ENCODE measurements around the gene GRID1. TPM values are rescaled to one million over a fixed set of nuclear protein-coding genes. Genes with fewer than 3 reads are reported as not detected.

Gene GRID1
- total and polyA plus RNA-seq, 2 experiments from 2014 or later: not detected

DNA sequence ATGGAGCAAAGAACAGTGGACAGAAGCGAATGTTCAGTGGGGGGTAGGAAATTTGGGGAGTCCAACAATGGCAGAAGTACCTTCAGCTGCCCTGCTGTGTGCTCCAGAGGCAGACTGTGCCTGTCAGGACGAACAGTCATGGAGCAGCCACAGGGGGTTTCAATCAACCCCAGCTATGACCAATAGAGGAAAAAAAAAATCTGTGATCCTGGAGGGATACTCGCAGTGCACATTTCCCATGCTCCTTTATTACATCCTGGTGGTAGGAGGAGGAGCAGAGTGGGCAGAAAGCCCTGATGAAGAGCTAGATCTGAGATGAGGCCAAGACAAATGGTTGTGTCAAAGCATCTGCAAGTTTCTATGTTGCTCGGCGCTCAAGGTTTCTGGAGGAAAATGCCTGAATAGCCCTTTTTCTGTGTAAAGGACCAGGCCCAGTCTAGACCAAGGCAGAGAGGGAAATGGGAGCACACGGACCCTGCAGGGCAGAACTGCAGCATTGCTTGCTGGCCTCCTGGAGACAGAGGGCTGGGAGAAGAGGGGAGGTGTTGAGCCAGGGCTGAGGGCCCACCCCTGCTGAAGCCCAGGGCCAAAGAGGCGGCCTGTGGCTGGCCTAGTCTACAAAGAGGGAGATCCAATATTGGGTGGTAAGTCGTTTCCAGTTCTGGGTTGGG is 201.5 kb downstream of the GRID1 start:
- Histone ChIP-seq H2AFZ (no peak overlapping the region), H3K36me3 (ENCODE audit: low read depth) (no peaks in the 10 kb centered on the region), H3K4me3 (no peak overlapping the region), H3K9me2 (ENCODE audit: insufficient read depth) (no peaks in the 10 kb centered on the region), H4K20me1 (ENCODE audit: insufficient read depth) (no peaks in the 10 kb centered on the region), H3K9ac (no peak overlapping the region), H3K27ac (no peak overlapping the region), H3F3A (ENCODE audit: insufficient read depth) (no peaks in the 10 kb centered on the region), H3K79me2 (ENCODE audit: insufficient read depth) (no peaks in the 10 kb centered on the region), H3K27me3 (replicated peaks; ENCODE audit: insufficient read depth) (no peaks in the 10 kb centered on the region), H3K4me2 (ENCODE audit: unreplicated experiment) (no peak overlapping the region), H3K4me1 (ENCODE audit: insufficient read depth) (no peaks in the 10 kb centered on the region), H3K9me3 (ENCODE audit: low read depth) (no peaks in the 10 kb centered on the region)
- DNase-seq: no peak
- TF ChIP-seq EZH2 (IDR thresholded peaks at IDR 0.05; ENCODE audit: insufficient read depth, poor library complexity, severe bottlenecking) (no peak), EZH2phosphoT487 (IDR thresholded peaks at IDR 0.05; ENCODE audit: insufficient read depth, low read depth) (no peak)
- 18 to 19% methylated on average over 8 of the region's 8 CpGs for WGBS, 2 experiments (ENCODE audit: low coverage in 1 of 2, low lambda C conversion rate in 2 of 2, missing lambda C conversion rate in 2 of 2)
- in situ Hi-C loops (cut with MboI): no loop called here

DNA sequence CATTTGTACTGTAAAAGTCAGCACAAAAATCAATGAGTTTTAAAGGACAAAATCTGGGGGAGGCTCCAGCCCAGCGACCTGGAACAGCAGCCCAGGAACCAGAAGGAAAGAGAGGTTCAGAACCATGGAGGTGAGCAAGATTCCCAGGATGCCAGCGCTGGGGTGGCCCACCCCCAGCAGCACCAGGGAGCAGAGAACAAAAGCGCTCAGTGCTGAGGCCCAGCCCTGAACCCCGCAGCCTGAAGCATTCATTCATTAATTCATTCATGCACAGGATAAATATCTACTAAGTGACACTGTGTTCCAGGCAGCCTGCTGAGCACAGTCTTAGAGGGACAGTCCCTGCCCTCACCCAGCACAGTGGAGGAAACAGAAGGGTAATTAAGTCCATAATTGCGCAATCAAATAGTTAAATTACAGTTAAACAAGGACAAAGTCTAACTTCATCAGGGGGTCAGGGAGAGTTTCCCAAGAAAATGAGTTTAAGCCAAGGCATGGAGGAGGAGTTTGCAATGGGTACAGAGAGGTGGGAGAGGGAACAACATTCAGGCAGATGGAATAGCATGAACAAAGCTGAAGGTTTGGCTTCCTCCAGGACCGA is 202.3 kb downstream of the GRID1 start:
- Histone ChIP-seq H3K9ac (no peak overlapping the region), H3K79me2 (ENCODE audit: insufficient read depth) (no peaks in the 10 kb centered on the region), H3K9me3 (ENCODE audit: low read depth) (no peaks in the 10 kb centered on the region), H3K27me3 (replicated peaks; ENCODE audit: insufficient read depth) (no peaks in the 10 kb centered on the region), H3K27ac (no peak overlapping the region), H3K9me2 (ENCODE audit: insufficient read depth) (no peaks in the 10 kb centered on the region), H2AFZ (no peak overlapping the region), H3K36me3 (ENCODE audit: low read depth) (no peaks in the 10 kb centered on the region), H3K4me1 (ENCODE audit: insufficient read depth) (no peaks in the 10 kb centered on the region), H3K4me3 (no peak overlapping the region), H3F3A (ENCODE audit: insufficient read depth) (no peaks in the 10 kb centered on the region), H4K20me1 (ENCODE audit: insufficient read depth) (no peaks in the 10 kb centered on the region), H3K4me2 (ENCODE audit: unreplicated experiment) (no peak overlapping the region)
- in situ Hi-C loops (cut with MboI): no loop called here
- no peak for DNase-seq
- TF ChIP-seq EZH2 (IDR thresholded peaks at IDR 0.05; ENCODE audit: insufficient read depth, poor library complexity, severe bottlenecking) (no peak), EZH2phosphoT487 (IDR thresholded peaks at IDR 0.05; ENCODE audit: insufficient read depth, low read depth) (no peak)
- WGBS, 2 experiments (ENCODE audit: low coverage in 1 of 2, low lambda C conversion rate in 2 of 2, missing lambda C conversion rate in 2 of 2): 30 to 35% methylated on average over 6 of the region's 6 CpGs

DNA sequence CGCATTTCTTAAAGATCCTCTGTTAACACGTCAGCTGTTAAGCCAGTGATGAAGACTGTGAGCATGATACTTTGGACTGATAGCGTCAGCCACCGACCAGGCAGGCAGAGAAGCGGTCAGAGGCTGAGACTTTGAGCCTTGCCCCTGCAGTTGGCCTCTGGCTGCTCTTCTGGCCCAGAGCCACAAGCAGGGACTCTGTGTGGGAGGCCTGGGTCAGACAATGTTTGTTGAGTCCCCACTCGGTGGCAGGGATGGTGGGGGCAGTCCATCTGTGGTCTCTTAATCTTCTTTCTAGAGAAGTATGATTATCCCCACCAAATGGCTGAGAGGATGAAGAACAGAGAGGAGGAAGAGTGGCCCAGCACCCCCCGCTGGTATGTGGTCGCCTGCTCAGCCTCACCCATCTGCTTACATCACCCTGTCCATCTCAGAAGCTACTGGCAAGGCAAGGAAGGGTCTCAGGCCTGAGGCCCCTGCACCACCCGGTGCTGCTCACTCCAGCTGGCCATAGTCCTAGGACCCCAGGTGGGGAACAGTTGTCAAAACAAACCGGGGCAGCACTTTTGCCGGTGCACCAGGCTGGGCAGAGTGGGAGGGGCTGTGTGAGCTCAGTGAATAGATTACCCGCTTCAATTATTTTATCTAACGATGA is 202.9 kb downstream of the GRID1 start:
- 29 to 41% methylated on average over 13 of the region's 13 CpGs for WGBS, 2 experiments (ENCODE audit: low coverage in 1 of 2, low lambda C conversion rate in 2 of 2, missing lambda C conversion rate in 2 of 2)
- Histone ChIP-seq H3K4me3 (no peak overlapping the region), H3K9me3 (ENCODE audit: low read depth) (no peaks in the 10 kb centered on the region), H3K27me3 (replicated peaks; ENCODE audit: insufficient read depth) (no peaks in the 10 kb centered on the region), H3K9ac (no peak overlapping the region), H2AFZ (no peak overlapping the region), H3K4me2 (ENCODE audit: unreplicated experiment) (no peak overlapping the region), H4K20me1 (ENCODE audit: insufficient read depth) (no peaks in the 10 kb centered on the region), H3K9me2 (ENCODE audit: insufficient read depth) (no peaks in the 10 kb centered on the region), H3K79me2 (ENCODE audit: insufficient read depth) (no peaks in the 10 kb centered on the region), H3F3A (ENCODE audit: insufficient read depth) (no peaks in the 10 kb centered on the region), H3K4me1 (ENCODE audit: insufficient read depth) (no peaks in the 10 kb centered on the region), H3K36me3 (ENCODE audit: low read depth) (no peaks in the 10 kb centered on the region), H3K27ac (no peak overlapping the region)
- in situ Hi-C loops (cut with MboI): no loop called here
- TF ChIP-seq EZH2phosphoT487 (IDR thresholded peaks at IDR 0.05; ENCODE audit: insufficient read depth, low read depth) (no peak), EZH2 (IDR thresholded peaks at IDR 0.05; ENCODE audit: insufficient read depth, poor library complexity, severe bottlenecking) (no peak)
- DNase-seq: no peak

DNA sequence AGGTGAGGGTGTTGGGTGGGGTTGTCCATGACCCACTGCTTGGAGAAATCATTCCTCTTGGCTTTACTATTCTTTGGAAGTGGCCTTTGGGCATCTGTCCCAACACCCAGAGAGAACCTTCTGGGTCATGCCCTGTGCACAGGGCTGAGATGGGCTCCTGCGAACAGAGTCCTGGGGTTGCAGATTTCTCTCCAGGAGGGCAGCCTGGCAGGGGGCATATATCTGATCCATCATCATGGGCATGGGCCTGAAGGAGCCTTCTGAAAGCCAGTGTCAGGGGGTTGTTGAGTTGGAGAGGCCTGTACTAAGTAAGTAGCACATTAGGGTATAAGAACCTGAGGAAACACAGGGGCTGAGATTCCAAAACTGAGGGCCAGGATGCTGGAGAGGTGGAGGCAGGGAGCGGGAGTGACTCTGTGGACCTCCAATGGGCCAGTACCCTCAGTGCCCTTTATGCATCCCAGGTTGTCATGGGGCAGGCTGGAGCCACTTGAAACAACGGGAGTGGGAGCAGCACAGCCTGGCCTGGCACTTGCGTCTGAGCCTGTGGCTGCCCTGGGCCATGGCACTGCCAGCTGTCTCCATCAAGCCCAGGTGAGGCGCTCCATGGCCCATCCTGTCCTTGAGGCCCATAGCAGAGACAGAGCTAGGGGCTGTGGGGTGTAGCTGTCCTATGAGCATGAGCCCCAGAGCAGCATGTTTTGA is 203.7 kb downstream of the GRID1 start:
- Histone ChIP-seq H3K4me1 (ENCODE audit: insufficient read depth) (no peaks in the 10 kb centered on the region), H3K4me2 (ENCODE audit: unreplicated experiment) (no peak overlapping the region), H3K27ac (no peak overlapping the region), H3K9me2 (ENCODE audit: insufficient read depth) (no peaks in the 10 kb centered on the region), H3F3A (ENCODE audit: insufficient read depth) (no peaks in the 10 kb centered on the region), H3K9ac (no peak overlapping the region), H3K4me3 (no peak overlapping the region), H3K27me3 (replicated peaks; ENCODE audit: insufficient read depth) (no peaks in the 10 kb centered on the region), H3K9me3 (ENCODE audit: low read depth) (no peaks in the 10 kb centered on the region), H3K79me2 (ENCODE audit: insufficient read depth) (no peaks in the 10 kb centered on the region), H2AFZ (no peak overlapping the region), H3K36me3 (ENCODE audit: low read depth) (no peaks in the 10 kb centered on the region), H4K20me1 (ENCODE audit: insufficient read depth) (no peaks in the 10 kb centered on the region)
- in situ Hi-C loops (cut with MboI): no loop called here
- no peak for DNase-seq
- TF ChIP-seq EZH2phosphoT487 (IDR thresholded peaks at IDR 0.05; ENCODE audit: insufficient read depth, low read depth) (no peak), EZH2 (IDR thresholded peaks at IDR 0.05; ENCODE audit: insufficient read depth, poor library complexity, severe bottlenecking) (no peak)
- 36 to 41% methylated on average over 5 of the region's 5 CpGs for WGBS, 2 experiments (ENCODE audit: low coverage in 1 of 2, low lambda C conversion rate in 2 of 2, missing lambda C conversion rate in 2 of 2)
